Measurements from ENCODE around the gene ERH.

ERH gene

DNA sequence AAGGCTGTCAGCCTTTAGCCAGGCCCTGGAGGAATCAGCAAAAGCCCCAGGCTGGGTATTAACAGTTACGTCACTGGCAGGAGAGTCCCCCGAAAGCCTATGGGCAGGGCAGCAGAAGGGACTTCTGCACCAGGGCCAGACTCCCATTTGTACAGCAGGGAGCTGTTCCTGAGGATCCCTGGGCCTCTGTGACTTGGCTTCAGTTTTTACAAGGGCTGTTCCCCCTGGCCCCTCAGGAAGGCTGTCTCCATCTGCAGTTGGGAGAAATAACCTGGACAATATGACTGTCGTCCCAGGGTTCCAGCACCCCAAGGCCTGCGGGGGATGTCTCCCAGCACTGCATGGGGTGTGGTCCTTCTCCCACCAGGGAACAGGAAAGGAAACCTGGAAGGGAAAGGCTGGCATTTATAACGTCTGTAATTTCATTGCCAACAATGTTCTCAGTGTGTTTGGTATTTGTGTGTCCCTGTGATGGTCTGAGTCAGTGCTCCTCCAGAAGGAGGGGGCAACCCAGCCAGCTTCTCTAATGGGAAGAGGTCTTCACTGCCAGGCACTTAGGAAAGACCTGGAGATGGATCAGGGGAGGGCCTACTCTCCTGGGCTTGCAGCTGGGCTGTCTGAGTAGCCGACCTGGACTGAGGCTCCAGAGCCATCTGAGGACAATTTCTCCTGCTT lies 42.4 kb downstream of the ERH start:
- no peak for DNase-seq (ENCODE audit: low read depth)

- DNase-seq (ENCODE audit: low read depth) = no peak
These were observed 42.9 kb downstream of the ERH start for GRCh38 chr14:69355154-69355597.

DNA sequence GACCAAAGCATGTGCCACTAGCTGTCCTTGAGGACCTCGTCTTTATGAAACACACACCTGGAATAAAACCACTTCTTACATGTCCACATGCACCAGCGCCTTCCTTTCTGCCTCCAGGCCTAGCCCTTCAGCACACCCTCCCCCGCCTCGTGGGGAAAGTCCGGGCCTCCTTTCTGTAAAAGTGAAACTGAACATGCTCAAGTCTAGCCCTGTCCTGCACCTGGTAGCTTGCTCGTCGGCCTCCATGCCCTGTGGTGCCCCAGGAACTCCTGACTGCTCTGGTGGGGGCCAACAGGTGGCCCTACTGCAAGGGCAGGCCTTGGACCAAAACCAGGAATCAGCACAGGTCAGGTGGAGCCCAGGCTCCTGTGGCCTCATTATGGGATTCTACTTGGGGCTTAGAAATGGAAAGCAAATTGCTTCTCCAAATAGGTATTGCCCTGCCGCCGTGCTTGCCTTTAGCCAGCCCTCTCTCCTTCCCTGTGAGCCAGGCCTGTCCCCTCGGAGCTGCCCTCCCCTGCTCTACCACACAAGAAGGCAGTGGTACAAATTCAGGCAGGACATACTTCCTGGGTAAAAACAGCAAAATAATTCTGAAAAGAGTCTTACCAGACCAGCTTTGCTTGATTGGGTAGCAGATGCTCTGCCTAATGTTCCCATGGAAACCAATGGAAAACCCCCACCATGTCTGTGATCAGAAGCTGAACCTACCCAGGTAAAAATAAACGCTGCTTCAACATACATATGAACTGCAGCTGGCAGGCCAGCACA lies 43.5 kb downstream of the ERH start:
- DNase-seq (ENCODE audit: low read depth) = peak; percentile 26

- DNase-seq (ENCODE audit: low read depth) = no peak
These were observed 44.9 kb downstream of the ERH start for GRCh38 chr14:69353168-69353567.

- no peak for DNase-seq (ENCODE audit: low read depth)
These were observed 46.2 kb downstream of the ERH start for GRCh38 chr14:69351911-69352310.

DNA sequence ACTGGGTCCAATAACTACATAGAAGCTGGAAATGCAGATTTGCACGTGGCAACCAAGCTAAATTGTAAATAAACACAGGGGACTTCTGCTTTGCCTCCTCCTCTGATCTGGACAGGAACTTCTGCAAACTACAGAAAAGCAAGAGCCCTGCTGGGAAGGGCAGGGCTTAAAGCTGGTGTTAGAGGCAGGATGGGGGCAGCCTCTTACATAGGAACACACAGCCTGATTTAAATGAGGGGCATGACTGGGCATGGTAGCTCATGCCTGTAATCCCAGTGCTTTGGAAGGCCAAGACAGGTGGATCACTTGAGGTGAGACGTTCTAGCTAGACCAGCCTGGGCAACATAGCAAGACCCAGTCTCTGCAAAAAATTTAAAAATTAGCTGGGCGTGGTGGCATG lies 46.7 kb downstream of the ERH start:
- no peak for DNase-seq (ENCODE audit: low read depth)

GRCh38 chr14:69350892-69351291 lies 47.2 kb downstream of the ERH start:
- no peak for DNase-seq (ENCODE audit: low read depth)

GRCh38 chr14:69349091-69349777 lies 48.9 kb downstream of the ERH start:
- DNase-seq (ENCODE audit: low read depth) = no peak

DNA sequence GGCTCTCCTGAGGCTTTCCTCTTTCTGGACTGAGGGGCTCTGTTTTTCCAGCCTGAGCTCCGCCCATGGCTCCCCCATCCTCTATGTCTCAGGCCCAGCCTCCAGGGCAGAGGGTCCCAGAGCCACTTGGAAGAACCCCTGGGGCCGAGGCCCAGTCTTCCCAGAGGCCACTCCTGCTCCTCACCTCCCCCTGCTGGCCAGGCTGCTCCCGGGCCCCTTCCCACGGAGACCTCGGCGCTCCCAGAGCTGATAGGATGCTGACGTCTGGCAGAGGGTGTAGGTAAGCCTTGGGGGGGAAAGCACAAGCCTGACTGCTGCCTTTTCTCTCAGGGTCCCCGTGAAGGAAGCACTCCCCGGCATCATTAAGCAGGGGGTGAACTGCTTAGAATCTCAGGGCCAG lies 51.4 kb downstream of the ERH start:
- DNase-seq (ENCODE audit: low read depth) = no peak

DNA sequence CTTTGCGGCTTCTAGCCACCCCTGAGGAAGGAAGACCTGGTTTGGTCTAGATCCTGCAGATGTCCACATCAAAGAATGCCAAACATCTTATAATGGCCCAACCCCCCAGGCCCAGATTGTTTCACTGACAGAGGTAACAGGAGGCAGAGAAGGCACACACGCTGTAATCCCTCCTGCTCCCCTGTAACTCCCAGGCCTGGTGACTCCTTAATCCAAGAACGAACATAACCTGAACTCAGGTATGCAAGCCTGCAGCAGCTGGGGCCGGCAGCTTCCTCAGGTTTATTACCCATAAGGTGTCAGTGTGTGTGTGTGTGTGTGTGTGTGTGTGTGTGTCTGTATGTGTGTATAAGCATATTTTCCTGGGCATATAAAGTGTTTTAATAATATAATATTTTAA lies 52.7 kb downstream of the ERH start:
- no peak for DNase-seq (ENCODE audit: low read depth)

DNA sequence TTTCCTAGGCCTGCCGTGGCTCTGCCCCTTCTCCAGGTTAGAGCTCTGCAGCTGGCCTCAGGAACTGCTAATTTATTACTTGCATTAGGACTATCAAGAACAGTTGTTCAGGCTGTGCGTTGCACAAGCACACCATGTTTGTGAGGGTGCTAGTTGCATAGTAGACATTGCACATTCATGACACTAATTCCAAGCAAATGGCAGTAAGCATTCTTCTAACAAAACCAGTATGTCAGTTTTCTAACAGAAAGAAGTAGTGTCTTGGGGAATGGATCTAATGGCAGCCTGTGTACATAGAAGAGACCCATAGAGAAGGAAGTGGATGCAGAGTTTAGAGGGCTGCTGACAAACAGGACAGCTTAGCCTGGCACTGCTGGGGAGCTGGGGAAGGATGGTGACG lies 53.9 kb downstream of the ERH start:
- DNase-seq (ENCODE audit: low read depth) = no peak

GRCh38 chr14:69342928-69343525 lies 55.1 kb downstream of the ERH start:
- no peak for DNase-seq (ENCODE audit: low read depth)

DNA sequence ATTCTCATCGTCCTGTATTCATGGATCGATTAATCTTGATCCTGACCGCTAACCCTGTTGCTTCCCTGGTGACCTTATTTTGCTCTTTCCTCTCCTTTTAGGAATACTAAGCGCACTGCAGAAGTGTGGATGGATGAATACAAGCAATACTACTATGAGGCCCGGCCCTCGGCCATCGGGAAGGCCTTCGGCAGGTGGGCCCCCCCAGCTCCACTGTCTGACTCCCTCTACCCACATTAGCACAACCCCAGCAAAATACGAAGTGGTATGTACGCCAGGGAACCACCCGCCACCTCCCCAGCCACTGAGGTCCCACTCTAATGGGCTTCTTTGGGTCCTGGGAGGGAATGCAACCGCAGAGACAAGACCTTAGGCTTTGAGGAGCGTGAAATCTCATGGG lies 58.7 kb downstream of the ERH start:
- no peak for DNase-seq (ENCODE audit: low read depth)

DNA sequence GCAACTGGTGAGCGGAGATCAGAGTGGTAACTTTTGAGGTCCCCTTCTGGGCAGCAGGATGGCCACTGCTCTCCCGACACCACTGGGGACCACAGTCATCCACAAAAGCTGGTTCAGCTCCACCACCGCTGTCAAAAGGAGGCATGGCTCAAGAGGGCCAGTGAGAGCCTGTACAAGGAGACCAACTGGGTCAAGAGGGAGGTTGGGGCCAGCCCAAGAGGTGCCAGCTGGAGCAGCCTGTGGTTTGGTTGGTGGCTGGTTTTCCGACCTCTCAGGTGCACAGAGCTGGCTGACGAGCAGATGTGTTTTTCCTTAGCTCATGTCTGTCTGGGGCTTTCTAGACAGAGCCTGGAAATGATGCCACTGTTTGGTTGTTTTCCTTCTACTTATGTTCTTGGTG lies 60.1 kb downstream of the ERH start:
- DNase-seq (ENCODE audit: low read depth) = no peak

DNA sequence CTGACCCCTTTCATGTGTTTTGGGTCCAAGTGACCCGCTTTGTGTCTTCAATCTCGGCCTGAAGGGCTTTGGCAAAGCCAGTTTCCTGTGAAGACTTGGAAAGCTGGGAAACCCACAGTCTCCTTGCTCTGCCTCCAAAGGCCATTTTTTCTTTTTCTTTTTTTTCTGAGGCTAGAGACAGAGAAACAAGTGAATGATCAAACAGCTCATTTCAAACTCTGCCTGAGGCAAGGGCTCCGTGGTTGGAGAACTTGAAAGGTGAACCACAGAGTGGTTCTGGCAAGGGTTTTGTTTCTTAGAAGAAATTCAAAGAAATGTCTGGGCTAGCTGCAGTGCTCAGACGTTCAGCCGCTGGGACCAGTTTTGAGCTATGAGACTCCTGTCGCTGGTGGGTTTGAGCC lies 62.7 kb downstream of the ERH start:
- no peak for DNase-seq (ENCODE audit: low read depth)

DNA sequence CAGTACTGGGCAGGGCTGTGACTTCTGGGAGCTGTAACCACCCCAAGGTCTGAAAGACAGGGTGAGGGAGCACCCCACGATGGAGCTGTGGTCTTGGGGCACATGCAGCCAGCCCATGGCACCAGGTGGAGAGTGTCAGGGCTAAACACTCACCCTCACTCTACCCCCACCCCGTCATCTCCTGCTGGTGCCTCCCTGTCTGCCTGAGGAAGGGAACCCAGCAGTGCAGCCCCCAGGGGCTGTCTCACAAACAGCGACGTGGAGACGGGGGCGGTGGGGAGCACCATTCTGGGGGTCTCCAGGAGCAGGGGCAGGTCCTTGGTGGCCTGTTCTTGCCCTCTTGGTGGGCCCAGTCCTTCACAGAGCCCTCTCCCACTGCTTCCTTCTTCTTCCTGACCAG lies 63.5 kb downstream of the ERH start:
- no peak for DNase-seq (ENCODE audit: low read depth)

DNA sequence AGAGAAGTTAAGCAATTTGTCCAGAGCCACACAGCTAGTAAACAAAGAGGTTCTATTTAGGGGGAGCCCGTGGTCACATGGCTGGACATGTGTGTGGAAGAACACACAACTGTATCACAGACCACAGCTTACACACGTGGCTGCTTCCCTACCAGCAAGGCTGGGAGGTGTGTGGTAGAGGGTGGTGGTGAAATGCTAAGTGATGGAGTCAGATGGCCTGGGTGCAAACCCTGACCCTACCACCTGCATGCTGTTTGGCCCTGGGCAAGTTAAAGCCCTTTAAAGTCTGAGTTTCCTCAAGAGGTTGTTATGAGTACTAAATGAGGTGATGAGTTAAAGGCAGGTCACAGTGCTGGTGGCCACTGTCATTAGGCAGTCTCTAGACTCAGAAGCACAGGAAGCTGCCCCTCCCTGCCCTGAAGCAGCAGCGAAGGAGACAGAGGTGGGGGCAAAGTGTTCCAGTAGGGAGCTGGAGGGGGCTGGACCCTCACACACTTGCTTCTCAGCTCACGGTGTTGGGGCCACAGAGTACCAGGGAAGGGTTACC lies 64.2 kb downstream of the ERH start:
- no peak for DNase-seq (ENCODE audit: low read depth)

DNA sequence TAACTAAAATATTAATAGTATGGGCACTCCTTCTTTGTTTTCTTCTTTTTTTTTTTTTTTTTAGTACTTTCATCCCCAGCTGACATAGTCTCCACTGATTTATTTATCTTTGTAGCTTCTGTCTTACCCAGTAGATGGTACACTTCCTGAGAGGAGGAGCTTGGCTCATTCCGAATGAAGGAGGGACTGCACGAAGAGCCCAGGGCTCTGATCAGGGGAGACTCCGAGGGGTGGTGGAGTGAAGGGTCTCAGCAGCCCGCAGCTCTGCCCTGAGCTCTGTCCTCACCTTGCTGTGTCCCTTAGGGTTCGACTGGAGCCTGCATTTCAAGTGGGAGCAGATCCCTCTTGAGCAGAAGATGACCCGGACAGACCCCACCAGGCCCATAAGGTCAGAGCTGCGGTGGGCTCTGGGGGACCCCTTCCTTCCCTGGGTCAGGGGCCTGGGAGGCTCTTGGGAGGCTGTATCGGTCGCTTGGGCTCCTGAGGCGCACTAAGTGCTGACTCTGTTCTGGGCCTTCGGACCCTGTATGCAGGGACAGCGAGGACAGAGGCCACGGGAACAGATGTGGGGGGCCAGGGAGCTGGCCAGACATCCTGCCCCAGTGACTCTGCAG lies 65.2 kb downstream of the ERH start:
- DNase-seq (ENCODE audit: low read depth) = no peak

GRCh38 chr14:69331206-69331605 lies 66.9 kb downstream of the ERH start:
- no peak for DNase-seq (ENCODE audit: low read depth)

Data from activated T-helper 1 cell treated with Interleukin-2 at 50 U/mL for 16 hours (primary cell).